ENCODE data around the gene GNAI3.

DNA sequence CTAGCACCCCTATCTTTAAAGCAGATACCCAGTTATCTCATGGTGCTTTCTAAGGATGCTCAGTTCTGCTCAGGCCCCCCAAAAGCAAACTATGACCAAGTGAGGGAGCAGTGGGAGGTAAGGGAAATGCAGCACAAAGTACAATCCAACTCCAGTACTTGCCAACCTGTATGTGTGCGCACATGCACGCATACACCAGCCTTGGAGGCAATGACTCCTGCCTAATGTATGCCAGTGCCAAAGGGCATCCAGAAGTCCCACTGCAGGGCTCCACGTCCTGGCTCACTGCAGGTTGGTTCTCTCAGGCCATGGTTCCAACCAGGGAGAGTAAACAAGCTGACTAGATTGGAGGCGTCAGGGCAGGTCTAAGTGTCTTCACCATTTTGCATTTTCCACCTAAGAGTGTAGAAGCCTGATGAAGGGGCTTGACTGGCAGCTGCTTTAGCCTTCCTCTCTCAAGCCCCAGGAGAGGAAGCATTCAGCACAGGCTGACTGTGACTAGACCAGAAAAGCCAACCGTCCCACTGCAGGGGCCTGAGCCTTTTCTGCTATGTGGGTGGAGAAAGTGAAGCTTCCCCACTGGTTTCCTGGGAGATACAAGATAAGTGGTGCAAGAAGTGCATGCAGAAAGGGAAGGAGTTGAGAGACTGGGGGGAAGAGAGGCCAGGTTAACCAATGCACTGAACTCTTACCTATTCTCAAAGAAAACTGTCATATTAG is 46.6 kb upstream of the GNAI3 start:
- TF ChIP-seq, protein P1, sequence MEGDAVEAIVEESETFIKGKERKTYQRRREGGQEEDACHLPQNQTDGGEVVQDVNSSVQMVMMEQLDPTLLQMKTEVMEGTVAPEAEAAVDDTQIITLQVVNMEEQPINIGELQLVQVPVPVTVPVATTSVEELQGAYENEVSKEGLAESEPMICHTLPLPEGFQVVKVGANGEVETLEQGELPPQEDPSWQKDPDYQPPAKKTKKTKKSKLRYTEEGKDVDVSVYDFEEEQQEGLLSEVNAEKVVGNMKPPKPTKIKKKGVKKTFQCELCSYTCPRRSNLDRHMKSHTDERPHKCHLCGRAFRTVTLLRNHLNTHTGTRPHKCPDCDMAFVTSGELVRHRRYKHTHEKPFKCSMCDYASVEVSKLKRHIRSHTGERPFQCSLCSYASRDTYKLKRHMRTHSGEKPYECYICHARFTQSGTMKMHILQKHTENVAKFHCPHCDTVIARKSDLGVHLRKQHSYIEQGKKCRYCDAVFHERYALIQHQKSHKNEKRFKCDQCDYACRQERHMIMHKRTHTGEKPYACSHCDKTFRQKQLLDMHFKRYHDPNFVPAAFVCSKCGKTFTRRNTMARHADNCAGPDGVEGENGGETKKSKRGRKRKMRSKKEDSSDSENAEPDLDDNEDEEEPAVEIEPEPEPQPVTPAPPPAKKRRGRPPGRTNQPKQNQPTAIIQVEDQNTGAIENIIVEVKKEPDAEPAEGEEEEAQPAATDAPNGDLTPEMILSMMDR (CRISPR knock-in tag; IDR thresholded peaks at IDR 0.05): no peak
- TF ChIP-seq KDM5A (IDR thresholded peaks at IDR 0.05; ENCODE audit: borderline replicate concordance, low read length) (no peak), SP2 (CRISPR knock-in tag; IDR thresholded peaks at IDR 0.05) (no peak), ZFP37 (CRISPR knock-in tag; IDR thresholded peaks at IDR 0.05; ENCODE audit: borderline replicate concordance) (no peak), HDAC6 (IDR thresholded peaks at IDR 0.05; ENCODE audit: low read depth, low read length) (no peak)
- TF ChIP-seq, protein P2, sequence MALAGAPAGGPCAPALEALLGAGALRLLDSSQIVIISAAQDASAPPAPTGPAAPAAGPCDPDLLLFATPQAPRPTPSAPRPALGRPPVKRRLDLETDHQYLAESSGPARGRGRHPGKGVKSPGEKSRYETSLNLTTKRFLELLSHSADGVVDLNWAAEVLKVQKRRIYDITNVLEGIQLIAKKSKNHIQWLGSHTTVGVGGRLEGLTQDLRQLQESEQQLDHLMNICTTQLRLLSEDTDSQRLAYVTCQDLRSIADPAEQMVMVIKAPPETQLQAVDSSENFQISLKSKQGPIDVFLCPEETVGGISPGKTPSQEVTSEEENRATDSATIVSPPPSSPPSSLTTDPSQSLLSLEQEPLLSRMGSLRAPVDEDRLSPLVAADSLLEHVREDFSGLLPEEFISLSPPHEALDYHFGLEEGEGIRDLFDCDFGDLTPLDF (CRISPR knock-in tag; IDR thresholded peaks at IDR 0.05): no peak
